HG03196 (cell line): ENCODE measurements around the gene FYTTD1.
A peak's percentile ranks its signal among the peaks of the same experiment; 100 is the strongest.
"Not testable (repeated sequence)": the region's sequence is repeated elsewhere in the genome, so short reads cannot be mapped to it uniquely, and the experiment has no call there.

ENCODE experiments used
- ATAC-seq: cut with Tn5 transposase; IDR thresholded peaks from one replicate; pipeline ENCODE4 v1.9.1; 2021; ENCODE audit not compliant: unreplicated experiment

FYTTD1 gene

GRCh38 chr3:197749601-197750395 is at the start of gene FYTTD1:
Gene FYTTD1, plus strand, starts transcription at chr3:197749883. Its CDS starts 89 bp downstream, at chr3:197749972.
- ATAC-seq = peak; percentile 66

GRCh38 chr3:197700095-197700494 is 49.6 kb upstream of the FYTTD1 start:
- no peak for ATAC-seq

- ATAC-seq = no peak
Observed at GRCh38 chr3:197701841-197702240, 47.8 kb upstream of the FYTTD1 start.

- ATAC-seq = no peak
Observed at GRCh38 chr3:197706658-197707057, 43.0 kb upstream of the FYTTD1 start.

GRCh38 chr3:197709135-197709534 is 40.5 kb upstream of the FYTTD1 start:
- no peak for ATAC-seq

GRCh38 chr3:197710965-197711364 is 38.7 kb upstream of the FYTTD1 start:
- not testable (repeated sequence) for ATAC-seq

- peak; percentile 87 for ATAC-seq
Observed at GRCh38 chr3:197711973-197712707, 37.5 kb upstream of the FYTTD1 start.

GRCh38 chr3:197713477-197713822 is 36.2 kb upstream of the FYTTD1 start:
- ATAC-seq = peak; percentile 22

GRCh38 chr3:197714251-197714650 is 35.4 kb upstream of the FYTTD1 start:
- no peak for ATAC-seq

- ATAC-seq = no peak
Observed at GRCh38 chr3:197718891-197719290, 30.8 kb upstream of the FYTTD1 start.

- ATAC-seq = no peak
Observed at GRCh38 chr3:197720694-197721093, 29.0 kb upstream of the FYTTD1 start.

GRCh38 chr3:197722734-197723133 is 26.9 kb upstream of the FYTTD1 start:
- no peak for ATAC-seq

GRCh38 chr3:197727878-197728277 is 21.8 kb upstream of the FYTTD1 start:
- ATAC-seq = not testable (repeated sequence)

GRCh38 chr3:197728487-197728886 is 21.2 kb upstream of the FYTTD1 start:
- ATAC-seq = no peak

GRCh38 chr3:197730200-197730599 is 19.5 kb upstream of the FYTTD1 start:
- no peak for ATAC-seq

- not testable (repeated sequence) for ATAC-seq
Observed at GRCh38 chr3:197730770-197731169, 18.9 kb upstream of the FYTTD1 start.

GRCh38 chr3:197731483-197731882 is 18.2 kb upstream of the FYTTD1 start:
- ATAC-seq = not testable (repeated sequence)

GRCh38 chr3:197733042-197733441 is 16.6 kb upstream of the FYTTD1 start:
- no peak for ATAC-seq

GRCh38 chr3:197734667-197735318 is 14.9 kb upstream of the FYTTD1 start:
- peak; percentile 32 for ATAC-seq

GRCh38 chr3:197736010-197736490 is 13.6 kb upstream of the FYTTD1 start:
- ATAC-seq = peak; percentile 9

GRCh38 chr3:197736491-197737318 is 13.0 kb upstream of the FYTTD1 start, which contains the start of gene RUBCN:
Gene RUBCN, minus strand, starts transcription at chr3:197736904. Its CDS starts 185 bp downstream, at chr3:197736719.
- peak; percentile 83 for ATAC-seq
